Gastrocnemius medialis (tissue), 4 donors: ENCODE measurements around the gene ZNF488.

ENCODE experiments used
- CTCF ChIP-seq, 5 experiments: fragments of 450-650 bp in 3 of 5; fragments of 200-600 bp in 2 of 5; sonication (generic) in 2 of 5; IDR thresholded peaks in 4 of 5; conservative IDR thresholded peaks in 1 of 5; 1 replicate in 4 of 5; 2 replicates in 1 of 5; pipeline ENCODE4 v1.5.1; 2016 to 2019; ENCODE audit warnings: antibody characterized with exemption in 5 of 5, mild to moderate bottlenecking in 3 of 5, moderate library complexity in 3 of 5
- POLR2A ChIP-seq, 2 donors: fragments of 450-650 bp; IDR thresholded peaks; one replicate each; pipeline ENCODE4 v1.6.1; 2017; ENCODE audit warnings: antibody characterized with exemption in 2 of 2, mild to moderate bottlenecking in 2 of 2, moderate library complexity in 2 of 2

GRCh38 chr10:47325303-47326291 is 58.5 kb downstream of the ZNF488 start:
- no peak for TF ChIP-seq CTCF (IDR thresholded peaks at IDR 0.05 in 4 of 5, conservative IDR thresholded peaks at IDR 0.05 in 1 of 5)
- no peak for TF ChIP-seq POLR2A (IDR thresholded peaks at IDR 0.05)
